Tibial artery (tissue), 4 donors: ENCODE measurements around the gene GAPVD1.

Source experiments
- DNase-seq, 2 donors: peaks; one replicate each; pipeline ENCODE4 v3.0.0-alpha.2; 2019
- H3K27ac ChIP-seq, 2 donors: fragments of 200-600 bp; sonication (generic) in 1 of 2; 1 replicate in 1 of 2; 2 replicates in 1 of 2; pipeline ENCODE4 v1.5.1; 2018 to 2019; ENCODE audit warnings: mild to moderate bottlenecking in 1 of 2
- H3K27me3 ChIP-seq, 2 donors: fragments of 200-600 bp; sonication (generic) in 1 of 2; one replicate each; pipeline versions ENCODE4 v1.5.1 to v1.6.0; 2016 to 2019
- H3K36me3 ChIP-seq, 3 donors: fragments of 200-600 bp; sonication (generic) in 2 of 3; one replicate each; pipeline ENCODE4 v1.5.1; 2016 to 2019; ENCODE audit warnings: mild to moderate bottlenecking in 2 of 3
- H3K4me1 ChIP-seq, 4 donors: fragments of 200-600 bp; sonication (generic) in 2 of 4; 1 replicate in 3 of 4; 2 replicates in 1 of 4; pipeline ENCODE4 v1.5.1; 2016 to 2019
- H3K4me3 ChIP-seq, 2 donors: fragments of 200-600 bp; sonication (generic) in 1 of 2; 1 replicate in 1 of 2; 2 replicates in 1 of 2; pipeline ENCODE4 v1.5.1; 2018 to 2019; ENCODE audit warnings: mild to moderate bottlenecking in 2 of 2
- H3K9me3 ChIP-seq, 3 donors: fragments of 200-600 bp; sonication (generic) in 1 of 3; one replicate each; pipeline ENCODE4 v1.5.1; 2016 to 2019
- CTCF ChIP-seq, 2 experiments: fragments of 200-600 bp in 1 of 2; fragments of 450-650 bp in 1 of 2; IDR thresholded peaks; one replicate each; pipeline ENCODE4 v1.5.1; 2017 to 2019; ENCODE audit warnings: antibody characterized with exemption in 2 of 2, mild to moderate bottlenecking in 1 of 2, moderate library complexity in 1 of 2
- intact Hi-C: fragments of 100-400 bp; cut with DNase I; formaldehyde crosslinking; loops from one replicate; pipeline ENCODE4 v1.15.0; 2023; ENCODE audit warnings: low total_unique reads

Gene GAPVD1

GRCh38 chr9:125239631-125240597 is 21.7 kb upstream of the GAPVD1 start:
- peaks cover 0 to 67% (median 47%) of the 10 kb centered on the region in 4 donors for H3K4me1 ChIP-seq
- TF ChIP-seq CTCF (IDR thresholded peaks at IDR 0.05) = no peak
- H3K36me3 ChIP-seq = peaks cover 36 to 48% (median 46%) of the 10 kb centered on the region in 3 donors
- no peak for DNase-seq
- peak overlapping the region; percentile 95 to 96 for H3K27ac ChIP-seq
- no peaks in the 10 kb centered on the region for H3K9me3 ChIP-seq
- H3K27me3 ChIP-seq = no peaks in the 10 kb centered on the region
- intact Hi-C loops = no loop called here
- peak overlapping the region; percentile 90 to 94 for H3K4me3 ChIP-seq

DNA sequence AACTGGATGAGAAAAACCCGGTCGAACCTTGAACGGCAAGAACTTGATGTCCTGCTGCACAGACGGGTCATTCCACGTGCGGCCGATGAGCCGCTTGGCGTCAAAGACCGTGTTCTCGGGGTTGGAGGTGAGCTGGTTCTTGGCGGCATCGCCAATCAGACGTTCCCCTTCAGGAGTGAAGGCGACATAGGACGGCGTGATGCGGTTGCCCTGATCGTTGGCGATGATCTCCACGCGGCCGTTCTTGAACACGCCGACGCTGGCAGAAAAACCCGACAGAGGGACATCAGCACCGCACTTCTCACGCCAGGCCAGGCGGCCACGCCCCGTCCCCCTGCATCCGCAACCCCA is 21.0 kb upstream of the GAPVD1 start:
- H3K27ac ChIP-seq = peak overlapping the region; percentile 95 to 96
- H3K36me3 ChIP-seq = peaks cover 36 to 41% (median 41%) of the 10 kb centered on the region in 3 donors
- H3K4me3 ChIP-seq = peak overlapping the region; percentile 90 to 94
- TF ChIP-seq CTCF (IDR thresholded peaks at IDR 0.05) = no peak
- intact Hi-C loops = no loop called here
- no peaks in the 10 kb centered on the region for H3K9me3 ChIP-seq
- H3K27me3 ChIP-seq = no peaks in the 10 kb centered on the region
- H3K4me1 ChIP-seq = peaks cover 0 to 60% (median 43%) of the 10 kb centered on the region in 4 donors
- no peak for DNase-seq

DNA sequence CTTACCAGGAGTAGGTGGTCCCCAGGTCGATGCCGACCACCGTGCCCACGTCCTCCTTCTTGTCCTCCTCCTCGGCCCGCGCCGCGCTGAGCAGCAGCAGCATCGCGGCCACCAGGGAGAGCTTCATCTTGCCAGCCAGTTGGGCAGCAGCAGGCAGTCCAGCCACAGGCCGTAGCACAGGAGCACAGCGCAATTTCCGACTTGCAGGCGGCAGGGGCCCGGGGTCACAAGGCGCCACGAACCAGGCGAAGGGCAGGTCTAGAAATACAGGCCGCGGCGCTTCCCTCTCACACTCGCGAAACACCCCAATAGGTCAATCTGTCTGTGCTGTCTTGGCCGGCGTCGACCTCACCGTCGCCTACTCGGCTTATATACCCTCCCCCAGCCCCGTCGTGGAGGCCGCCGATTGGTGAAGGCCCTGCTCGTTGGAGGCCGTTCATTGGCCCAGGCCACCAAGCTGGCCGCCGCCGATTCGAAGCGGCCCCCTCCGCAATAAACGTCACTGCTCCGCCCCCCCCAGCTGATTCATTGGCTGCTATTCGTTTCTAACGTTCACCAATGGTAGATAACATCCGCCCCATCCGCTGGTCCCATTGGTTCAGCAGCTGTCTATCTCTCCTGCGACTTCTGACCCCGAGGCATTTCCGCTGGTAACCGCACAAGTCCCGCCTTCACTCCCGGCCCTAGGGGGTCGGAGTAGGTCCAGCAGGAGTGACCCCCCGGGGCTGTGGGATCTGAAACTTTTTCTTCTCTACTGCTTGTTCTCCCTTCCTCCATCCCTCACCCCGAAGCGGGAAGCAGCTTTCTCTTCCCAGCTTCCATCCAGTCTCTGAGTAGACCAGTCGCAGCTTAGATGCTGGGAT is 20.4 kb upstream of the GAPVD1 start, which contains the start of gene HSPA5:
Gene HSPA5 (minus strand): TSS at position 344 of the 863 bp plus-strand sequence. CDS start 217 bp downstream, at position 127.
- Histone ChIP-seq H3K27me3 (no peaks in the 10 kb centered on the region), H3K4me3 (peak within 1 kb of the TSS; percentile 90 to 94), H3K9me3 (no peaks in the 10 kb centered on the region), H3K27ac (peak within 1 kb of the TSS; percentile 95 to 96), H3K36me3 (peaks cover 35% of the 10 kb centered on the region in 3 donors), H3K4me1 (peaks cover 0 to 54% (median 39%) of the 10 kb centered on the region in 4 donors)
- TF ChIP-seq CTCF (IDR thresholded peaks at IDR 0.05) = peak; percentile 10 to 19
- intact Hi-C loops = loop anchor here (1.0 kb wide), 1 partner anchor 41 kb away; the partner anchor contains the start of gene RABEPK
- peak; percentile 100 for DNase-seq

- H3K27ac ChIP-seq = peak overlapping the region; percentile 88 to 95
- intact Hi-C loops = loop anchor here (1.0 kb wide), 1 partner anchor 42 kb away; the partner anchor contains the start of gene RABEPK
- H3K36me3 ChIP-seq = peaks cover 26% of the 10 kb centered on the region in 3 donors
- H3K4me3 ChIP-seq = peak overlapping the region; percentile 90 to 94
- TF ChIP-seq CTCF (IDR thresholded peaks at IDR 0.05) = no peak
- DNase-seq = peak in 1 of 2 donors; percentile 29
- H3K9me3 ChIP-seq = no peaks in the 10 kb centered on the region
- H3K4me1 ChIP-seq = peaks cover 0 to 45% (median 34%) of the 10 kb centered on the region in 4 donors
- H3K27me3 ChIP-seq = no peaks in the 10 kb centered on the region
These were observed 19.5 kb upstream of the GAPVD1 start for GRCh38 chr9:125241863-125242739.
